Endothelial cell of hepatic sinusoid (primary cell): ENCODE data around the gene TNNT2.

ENCODE experiments used
- in situ Hi-C: cut with HindIII; loops from 2 replicates; pipeline ENCODE4 v1.10.0; 2017; ENCODE audit warnings: low sequenced_read_pairs

Gene TNNT2

GRCh38 chr1:201359031-201359872 is 18.2 kb downstream of the TNNT2 start:
- in situ Hi-C loops: loop anchor here (5.0 kb wide), 2 partner anchors 58 to 92 kb away; no protein-coding TSS in a partner anchor

DNA sequence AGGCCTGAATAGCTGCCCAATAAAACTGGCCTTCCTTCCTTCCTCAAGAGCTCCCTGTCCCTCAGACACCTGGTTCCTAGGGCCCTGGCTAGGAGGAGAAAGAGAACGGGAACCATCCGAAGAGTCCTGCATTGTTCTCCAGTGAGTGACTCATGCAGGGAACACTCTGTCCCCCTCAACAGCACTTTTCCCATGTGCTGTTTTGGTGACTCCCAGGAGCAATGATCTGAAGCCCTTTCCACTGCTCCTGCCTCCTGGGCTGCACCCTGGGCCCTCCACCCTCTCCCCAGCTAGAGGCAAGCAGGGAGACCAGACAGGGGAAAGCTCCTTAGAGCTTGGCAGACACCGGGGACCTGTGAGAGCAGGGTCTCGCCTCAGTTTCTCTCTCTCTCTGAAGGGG is 18.9 kb downstream of the TNNT2 start:
- in situ Hi-C loops: loop anchor here (5.0 kb wide), 2 partner anchors 59 to 91 kb away; no protein-coding TSS in a partner anchor

DNA sequence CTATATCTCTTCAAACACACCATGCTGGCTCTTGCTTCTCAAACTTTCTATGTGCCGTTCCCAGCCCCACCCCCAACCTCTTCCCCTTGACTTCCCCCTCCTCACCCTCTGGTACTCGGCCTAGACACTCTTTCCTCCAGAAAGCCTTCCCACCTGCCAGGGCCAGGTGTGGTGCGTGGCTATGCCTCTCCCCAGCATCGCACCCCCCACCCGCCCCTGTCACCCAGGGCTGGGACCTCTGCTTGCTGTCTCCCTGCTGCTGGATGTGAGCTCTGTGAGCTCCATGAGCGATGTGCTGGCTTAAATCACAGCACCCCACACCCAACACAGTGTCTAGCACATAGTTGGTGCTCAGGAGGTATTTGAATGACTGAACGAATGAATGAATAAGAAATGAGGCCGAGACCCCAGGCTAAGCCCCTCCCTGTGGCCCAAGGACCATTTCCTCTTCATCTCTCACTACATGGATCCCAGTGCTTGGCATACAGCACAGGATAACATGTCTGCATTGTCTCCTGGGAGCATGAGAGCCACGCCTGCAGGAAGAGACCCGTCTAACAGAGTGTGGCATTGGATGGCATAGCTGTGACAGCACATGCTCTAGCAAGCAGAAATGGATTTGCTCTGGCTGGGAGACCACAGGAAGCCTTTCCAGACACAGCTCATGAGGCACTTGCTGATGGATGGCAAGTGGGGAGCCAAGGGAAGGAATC is 19.7 kb downstream of the TNNT2 start:
- in situ Hi-C loops: loop anchor here (5.0 kb wide), 2 partner anchors 60 to 90 kb away; no protein-coding TSS in a partner anchor

GRCh38 chr1:201357211-201357610 is 20.3 kb downstream of the TNNT2 start:
- in situ Hi-C loops: loop anchor here (5.0 kb wide), 2 partner anchors 60 to 90 kb away; no protein-coding TSS in a partner anchor

GRCh38 chr1:201356701-201357100 is 20.8 kb downstream of the TNNT2 start:
- in situ Hi-C loops: loop anchor here (5.0 kb wide), 2 partner anchors 61 to 89 kb away; no protein-coding TSS in a partner anchor

DNA sequence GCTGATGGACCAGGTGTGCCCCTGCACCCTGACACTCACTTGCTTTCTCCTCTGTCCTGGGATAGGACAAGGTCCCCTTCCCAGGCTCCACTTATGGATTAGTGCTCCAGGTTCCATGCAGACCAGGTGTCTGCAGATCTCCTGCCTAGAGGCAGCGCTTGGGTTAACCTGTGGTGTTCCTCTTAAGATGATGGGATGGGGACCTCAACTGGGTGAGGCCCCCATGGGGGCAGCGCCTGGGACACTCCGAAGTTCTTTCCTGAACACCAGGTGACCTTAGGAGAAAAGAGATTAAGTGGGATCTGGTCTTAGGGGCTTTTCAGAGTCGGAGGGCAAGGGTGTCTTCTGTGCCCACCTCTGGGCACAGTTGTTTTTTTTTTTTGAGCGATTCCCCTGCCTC is 21.2 kb downstream of the TNNT2 start:
- in situ Hi-C loops: loop anchor here (5.0 kb wide), 2 partner anchors 61 to 89 kb away; no protein-coding TSS in a partner anchor

- in situ Hi-C loops: loop anchor here (5.0 kb wide), 2 partner anchors 62 to 88 kb away; no protein-coding TSS in a partner anchor
Measured at GRCh38 chr1:201355471-201355870, 22.0 kb downstream of the TNNT2 start.

DNA sequence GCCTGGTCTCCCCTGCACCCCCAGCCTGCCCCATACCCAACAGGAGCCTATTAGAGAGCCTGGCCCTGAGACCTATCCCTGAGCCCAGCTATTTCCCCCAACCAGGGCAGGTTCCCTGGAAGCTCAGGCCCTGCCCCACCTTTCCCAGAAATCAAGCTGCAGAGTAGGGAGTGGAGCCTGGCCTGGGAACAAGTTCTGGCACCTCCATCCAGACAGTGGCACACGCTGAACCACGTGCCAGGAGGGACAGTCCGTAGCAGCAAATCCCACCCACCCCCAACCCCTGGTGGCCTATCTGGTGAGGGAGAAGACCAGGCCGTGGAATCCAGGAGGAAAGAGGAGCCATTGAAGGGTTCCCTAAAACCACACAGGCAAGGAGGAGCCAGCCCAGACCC is 22.6 kb downstream of the TNNT2 start:
- in situ Hi-C loops: loop anchor here (5.0 kb wide), 2 partner anchors 62 to 88 kb away; no protein-coding TSS in a partner anchor

DNA sequence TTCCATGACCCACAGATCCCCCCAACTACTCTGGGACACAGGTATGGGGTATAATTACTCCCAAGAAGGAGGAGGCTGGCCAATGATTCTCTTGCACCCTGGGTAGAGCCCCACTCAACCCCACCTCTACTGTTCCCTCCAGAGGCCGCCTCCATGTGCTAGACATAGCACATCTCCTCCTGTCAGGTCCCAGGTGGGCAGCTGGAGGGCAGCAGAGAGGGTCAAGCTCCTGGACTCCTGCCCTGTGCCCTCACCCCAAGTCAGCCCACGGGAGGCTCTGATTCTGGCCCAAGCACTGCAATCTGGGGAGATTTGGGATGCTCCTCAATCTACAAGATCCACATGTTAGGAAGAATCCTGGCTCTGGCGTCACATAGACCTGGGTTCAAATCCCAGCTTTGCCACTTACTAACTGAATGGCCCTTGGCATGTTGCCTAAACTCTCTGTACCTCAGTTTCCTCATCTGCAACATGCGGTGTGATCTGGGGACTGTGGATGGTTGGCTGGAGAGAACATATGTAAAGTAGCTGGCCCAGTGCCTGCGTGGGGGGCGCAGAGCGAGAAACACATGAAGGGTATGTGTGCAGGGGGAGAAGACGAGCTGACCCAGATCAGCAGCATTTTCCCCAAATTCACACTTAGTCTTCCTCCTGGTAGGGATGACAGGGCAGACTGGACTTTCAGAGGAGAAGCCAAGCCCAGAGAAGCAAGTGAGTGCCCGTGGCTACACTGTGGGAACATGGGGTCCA is 23.2 kb downstream of the TNNT2 start:
- in situ Hi-C loops: no loop called here

DNA sequence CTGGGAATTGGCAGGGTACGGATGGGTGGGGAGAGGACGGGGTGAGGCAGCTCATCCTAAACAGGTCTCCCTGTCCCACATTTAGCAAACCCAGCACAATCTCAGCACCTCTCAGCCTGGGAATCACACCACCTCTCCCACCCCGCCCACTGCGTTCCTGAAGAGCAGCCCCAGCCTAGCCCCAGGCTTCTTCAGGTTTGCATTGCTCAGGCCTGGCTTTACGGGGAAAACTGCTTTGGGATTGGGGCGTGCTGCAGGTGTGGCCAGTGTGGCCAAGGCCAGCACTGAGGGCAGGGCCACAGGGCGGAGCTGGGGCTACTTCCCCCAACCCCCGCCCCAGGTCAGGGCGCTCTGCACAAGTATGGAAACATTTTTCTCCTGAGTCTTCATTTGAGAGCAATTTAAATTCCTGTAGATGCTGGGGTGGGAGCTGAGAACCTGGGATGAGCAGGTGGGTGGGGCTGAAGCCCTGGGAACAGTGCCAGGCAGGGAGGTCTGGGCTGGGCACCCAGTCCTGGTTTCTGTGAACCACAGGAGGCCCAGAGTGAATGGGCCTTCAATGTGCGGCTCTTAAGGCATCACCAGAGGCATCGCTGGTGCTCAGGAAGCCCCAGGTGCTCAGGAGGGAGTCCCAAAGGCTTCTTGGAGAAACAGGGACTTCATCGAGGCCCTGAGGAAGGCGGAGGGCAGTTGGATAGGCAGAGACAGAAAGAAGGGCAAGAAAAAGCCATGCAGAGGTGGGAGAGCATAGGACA is 24.1 kb downstream of the TNNT2 start:
- in situ Hi-C loops: no loop called here

DNA sequence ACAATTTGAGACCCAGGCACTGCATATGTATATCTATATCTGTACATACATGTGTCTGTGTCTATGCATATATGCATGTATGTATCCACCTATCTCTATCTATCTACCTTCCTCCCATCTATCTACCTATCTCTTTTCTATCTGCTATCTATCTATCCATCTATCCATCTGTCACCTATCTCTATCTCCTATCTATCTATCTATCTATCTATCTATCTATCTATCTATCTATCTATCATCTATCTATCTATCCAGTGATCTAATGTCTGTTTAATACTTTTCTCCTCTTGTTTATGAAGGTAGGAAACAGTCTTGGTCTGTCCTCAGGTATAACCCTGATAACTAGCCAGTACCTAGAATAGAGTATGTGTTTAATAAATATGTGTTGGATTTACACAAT is 25.9 kb downstream of the TNNT2 start:
- in situ Hi-C loops: no loop called here

DNA sequence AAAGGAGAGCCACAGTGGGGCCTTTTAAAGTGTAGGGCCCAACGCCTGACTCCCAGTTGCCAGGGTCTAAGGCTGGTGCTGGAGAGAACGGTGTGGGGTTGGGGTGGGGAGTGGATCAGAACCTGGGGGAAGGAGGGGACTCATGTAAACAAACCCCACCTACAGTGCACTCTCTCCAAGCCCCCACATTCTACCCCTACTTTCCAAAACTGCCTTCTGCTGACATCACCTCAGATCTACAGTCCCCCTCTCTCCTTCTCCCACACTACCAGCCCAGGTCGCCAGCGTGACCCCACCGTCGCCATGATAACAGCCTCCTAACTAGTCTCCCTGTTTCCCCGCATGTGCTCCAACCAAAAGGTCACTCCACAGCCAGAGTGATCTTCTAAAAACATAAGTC is 26.6 kb downstream of the TNNT2 start:
- in situ Hi-C loops: no loop called here

- in situ Hi-C loops: no loop called here
Measured at GRCh38 chr1:201350361-201350725, 27.1 kb downstream of the TNNT2 start.

GRCh38 chr1:201349092-201349491 is 28.4 kb downstream of the TNNT2 start:
- in situ Hi-C loops: loop anchor here (5.0 kb wide), 1 partner anchor 47 kb away; no protein-coding TSS in a partner anchor

GRCh38 chr1:201348211-201348566 is 29.3 kb downstream of the TNNT2 start:
- in situ Hi-C loops: loop anchor here (5.0 kb wide), 1 partner anchor 46 kb away; no protein-coding TSS in a partner anchor

GRCh38 chr1:201347498-201348210 is 29.8 kb downstream of the TNNT2 start:
- in situ Hi-C loops: loop anchor here (5.0 kb wide), 1 partner anchor 45 kb away; no protein-coding TSS in a partner anchor

DNA sequence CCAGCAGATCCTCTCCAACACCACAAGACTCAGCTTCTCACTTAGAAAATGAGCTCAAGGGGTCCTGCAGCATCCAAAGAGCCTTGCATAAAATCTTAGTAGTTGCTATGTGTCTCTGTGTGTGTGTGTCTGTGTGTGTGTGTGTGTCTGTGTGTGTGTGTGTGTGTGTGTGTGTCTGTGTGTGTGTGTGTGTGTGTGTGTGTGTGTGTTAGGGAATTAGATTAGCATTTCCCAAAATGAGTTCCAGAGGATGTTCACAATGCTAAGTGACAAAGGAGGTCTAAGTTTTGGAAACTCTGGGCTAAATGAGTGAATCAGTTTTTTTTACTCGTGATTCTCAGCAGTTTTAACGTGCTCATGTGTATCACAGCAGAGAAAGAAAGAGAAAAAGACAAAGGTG is 30.5 kb downstream of the TNNT2 start:
- in situ Hi-C loops: loop anchor here (5.0 kb wide), 1 partner anchor 45 kb away; no protein-coding TSS in a partner anchor

GRCh38 chr1:201346337-201346939 is 31.0 kb downstream of the TNNT2 start:
- in situ Hi-C loops: loop anchor here (5.0 kb wide), 1 partner anchor 44 kb away; no protein-coding TSS in a partner anchor

GRCh38 chr1:201345081-201345355 is 32.5 kb downstream of the TNNT2 start:
- in situ Hi-C loops: loop anchor here (5.0 kb wide), 1 partner anchor 43 kb away; no protein-coding TSS in a partner anchor
